K562 (cell line): ENCODE data around the gene CARD8. TPM values are rescaled to one million over a fixed set of nuclear protein-coding genes. Genes with fewer than 3 reads are reported as not detected.

Experiments used
- CSDE1 ChIP-seq, 2 experiments: fragments of 450-650 bp; IDR thresholded peaks; 2 replicates each; pipeline ENCODE4 v1.6.1; 2016; ENCODE audit warnings: mild to moderate bottlenecking in 1 of 2
- ETS2 ChIP-seq: IDR thresholded peaks from 2 replicates; pipeline ENCODE4 v1.6.1; 2016; ENCODE audit warnings: borderline replicate concordance, missing genetic modification characterization, mild to moderate bottlenecking, moderate library complexity, missing compliant biosample characterization; ENCODE audit not compliant: poor library complexity, severe bottlenecking
- SAFB ChIP-seq: fragments of 200-400 bp; formaldehyde crosslinking; IDR thresholded peaks from 2 replicates; pipeline ENCODE4 v1.6.1; 2017; ENCODE audit warnings: low read depth, low read length, borderline replicate concordance
- TCFL5 ChIP-seq: fragments of 250-450 bp; sonication (Bioruptor Pico); conservative IDR thresholded peaks from 2 replicates; pipeline ENCODE4 v1.6.1; 2021; ENCODE audit warnings: mild to moderate bottlenecking, moderate library complexity, matching md5 sums
- ZNF165 ChIP-seq: fragments of 250-450 bp; sonication (Bioruptor Pico); IDR thresholded peaks from 2 replicates; pipeline ENCODE4 v1.4.0; 2020; ENCODE audit warnings: borderline replicate concordance
- ZNF274 ChIP-seq: IDR thresholded peaks from 2 replicates; pipeline ENCODE4 v1.6.1; 2011; ENCODE audit warnings: low read depth, mild to moderate bottlenecking, low read length, moderate library complexity, borderline replicate concordance
- ZNF324 ChIP-seq: fragments of 250-450 bp; sonication (Bioruptor Pico); IDR thresholded peaks from 2 replicates; pipeline ENCODE4 v1.4.0; 2020; ENCODE audit warnings: mild to moderate bottlenecking
- ZNF407 ChIP-seq: fragments of 450-650 bp; IDR thresholded peaks from 2 replicates; pipeline ENCODE4 v1.6.1; 2016; ENCODE audit warnings: low read depth
- ZNF431 ChIP-seq: sonication (generic); formaldehyde crosslinking; IDR thresholded peaks from 2 replicates; pipeline ENCODE4 v1.8.0; 2022; ENCODE audit warnings: mild to moderate bottlenecking, missing genetic modification reagents
- polyA plus RNA-seq, 8 experiments: library from polyadenylated mRNA; depleted of rRNA in 4 of 8; stranded (reverse) in 5 of 8; unstranded in 3 of 8; fragments of >200 nt; fragmentation: Nextera tagmentation in 2 of 8; fragmentation: Illumina TruSeq in 1 of 8; extraction: Ambion mirVana in 2 of 8; extraction: Trizol in 1 of 8; gene quantifications; 2 replicates each; pipeline versions ENCODE4 v1.2.1 to v1.2.3, GENCODE V29; 2011 to 2014; ENCODE audit warnings: inconsistent platforms in 1 of 8, missing spikeins in 1 of 8
- total RNA-seq, 7 experiments: library from RNA; depleted of rRNA in 6 of 7; stranded (reverse); fragments of >200 nt in 6 of 7; fragmentation: Illumina TruSeq in 2 of 7; extraction: Trizol in 2 of 7; gene quantifications; 2 replicates each; pipeline versions ENCODE4 v1.2.1 to v1.2.3, GENCODE V29; 2011 to 2021; ENCODE audit warnings: low replicate concordance in 1 of 7

CARD8 gene
- total and polyA plus RNA-seq, 9 of the 15 experiments (the other 6 are each of a cell fraction or from before 2014, with no cell fraction given) = 11.5 to 26.4 (median 20.8) TPM

GRCh38 chr19:48254529-48254970, 1.2 kb downstream of the CARD8 start (continued):
- TF ChIP-seq ZNF407 (no peak), CSDE1 (IDR thresholded peaks at IDR 0.05) (no peak), ZNF165 (CRISPR knock-in tag) (peak; percentile 95), ZNF274 (no peak), ZNF431 (CRISPR knock-in tag) (no peak), TCFL5 (CRISPR knock-in tag) (peak; percentile 92), SAFB (no peak), ETS2 (tag) (peak; percentile 90), ZNF324 (CRISPR knock-in tag) (peak; percentile 81)
